Stimulated activated memory B cell treated with anti-CD40 and anti-IgM and Interleukin-4, amounts not matched to agents 10 μg/mL and 1 μg/mL and 100 μg/mL, for 72 hours (primary cell): ENCODE measurements around the gene CASZ1.

Experiments used
- ATAC-seq: fragments of 150-1000 bp; cut with Tn5 transposase; 2 replicates; pipeline ENCODE4 v1.10.0; 2021
- H3K27ac Mint-ChIP-seq: one replicate; pipeline ENCODE4 v1.8.0; 2022; ENCODE audit warnings: mild to moderate bottlenecking, mixed read lengths
- H3K27me3 Mint-ChIP-seq: one replicate; pipeline ENCODE4 v1.8.0; 2022; ENCODE audit warnings: mixed read lengths
- H3K36me3 Mint-ChIP-seq: one replicate; pipeline ENCODE4 v1.8.0; 2022; ENCODE audit warnings: mixed read lengths
- H3K4me1 Mint-ChIP-seq: one replicate; pipeline ENCODE4 v1.8.0; 2022; ENCODE audit warnings: mixed read lengths
- H3K4me3 Mint-ChIP-seq: one replicate; pipeline ENCODE4 v1.8.0; 2022; ENCODE audit warnings: mild to moderate bottlenecking, moderate library complexity, mixed read lengths
- H3K9me3 Mint-ChIP-seq: one replicate; pipeline ENCODE4 v1.8.0; 2022; ENCODE audit warnings: mixed read lengths

CASZ1 gene

GRCh38 chr1:10613340-10613739 is 183.1 kb downstream of the CASZ1 start:
- H3K4me1 Mint-ChIP-seq: peaks cover 18% of the 10 kb centered on the region
- peaks cover 34% of the 10 kb centered on the region for H3K36me3 Mint-ChIP-seq
- H3K9me3 Mint-ChIP-seq: no peaks in the 10 kb centered on the region

GRCh38 chr1:10612436-10613160 is 183.8 kb downstream of the CASZ1 start:
- H3K9me3 Mint-ChIP-seq: no peaks in the 10 kb centered on the region
- no peak overlapping the region for H3K4me3 Mint-ChIP-seq
- H3K4me1 Mint-ChIP-seq: peaks cover 18% of the 10 kb centered on the region
- H3K36me3 Mint-ChIP-seq: peaks cover 35% of the 10 kb centered on the region
- ATAC-seq: no peak
- no peaks in the 10 kb centered on the region for H3K27me3 Mint-ChIP-seq
- no peak overlapping the region for H3K27ac Mint-ChIP-seq

More at GRCh38 chr1:10613340-10613739, 183.1 kb downstream of the CASZ1 start:
- H3K27me3 Mint-ChIP-seq: no peaks in the 10 kb centered on the region
- ATAC-seq: no peak
- no peak overlapping the region for H3K4me3 Mint-ChIP-seq
- H3K27ac Mint-ChIP-seq: no peak overlapping the region

GRCh38 chr1:10610901-10611600 is 185.4 kb downstream of the CASZ1 start:
- ATAC-seq: no peak
- peaks cover 44% of the 10 kb centered on the region for H3K36me3 Mint-ChIP-seq
- H3K27me3 Mint-ChIP-seq: no peaks in the 10 kb centered on the region
- no peaks in the 10 kb centered on the region for H3K9me3 Mint-ChIP-seq
- H3K4me1 Mint-ChIP-seq: peaks cover 18% of the 10 kb centered on the region
- no peak overlapping the region for H3K4me3 Mint-ChIP-seq
- no peak overlapping the region for H3K27ac Mint-ChIP-seq

GRCh38 chr1:10608690-10609089 is 187.8 kb downstream of the CASZ1 start:
- Mint-ChIP-seq H3K27ac (no peak overlapping the region), H3K36me3 (peaks cover 56% of the 10 kb centered on the region), H3K4me1 (peaks cover 2% of the 10 kb centered on the region), H3K27me3 (no peaks in the 10 kb centered on the region), H3K9me3 (no peaks in the 10 kb centered on the region), H3K4me3 (no peak overlapping the region)
- ATAC-seq: no peak

- no peak overlapping the region for H3K4me3 Mint-ChIP-seq
- H3K9me3 Mint-ChIP-seq: no peaks in the 10 kb centered on the region
- H3K36me3 Mint-ChIP-seq: peaks cover 60% of the 10 kb centered on the region
- ATAC-seq: no peak
- no peak overlapping the region for H3K27ac Mint-ChIP-seq
- no peaks in the 10 kb centered on the region for H3K27me3 Mint-ChIP-seq
- no peaks in the 10 kb centered on the region for H3K4me1 Mint-ChIP-seq
Measured at GRCh38 chr1:10607228-10607627, 189.2 kb downstream of the CASZ1 start.

- Mint-ChIP-seq H3K4me3 (no peak overlapping the region), H3K36me3 (peaks cover 60% of the 10 kb centered on the region), H3K9me3 (no peaks in the 10 kb centered on the region), H3K4me1 (no peaks in the 10 kb centered on the region), H3K27ac (no peak overlapping the region), H3K27me3 (no peaks in the 10 kb centered on the region)
- no peak for ATAC-seq
Measured at GRCh38 chr1:10606064-10606463, 190.4 kb downstream of the CASZ1 start.

GRCh38 chr1:10604966-10605365 is 191.5 kb downstream of the CASZ1 start:
- peaks cover 53% of the 10 kb centered on the region for H3K36me3 Mint-ChIP-seq
- no peak overlapping the region for H3K4me3 Mint-ChIP-seq
- no peak for ATAC-seq
- H3K4me1 Mint-ChIP-seq: no peaks in the 10 kb centered on the region
- no peak overlapping the region for H3K27ac Mint-ChIP-seq
- H3K27me3 Mint-ChIP-seq: no peaks in the 10 kb centered on the region
- no peaks in the 10 kb centered on the region for H3K9me3 Mint-ChIP-seq

- H3K27ac Mint-ChIP-seq: no peak overlapping the region
- no peak for ATAC-seq
- H3K9me3 Mint-ChIP-seq: no peaks in the 10 kb centered on the region
- no peak overlapping the region for H3K4me3 Mint-ChIP-seq
- no peaks in the 10 kb centered on the region for H3K4me1 Mint-ChIP-seq
- H3K27me3 Mint-ChIP-seq: no peaks in the 10 kb centered on the region
- peaks cover 52% of the 10 kb centered on the region for H3K36me3 Mint-ChIP-seq
Measured at GRCh38 chr1:10602936-10603335, 193.5 kb downstream of the CASZ1 start.

GRCh38 chr1:10601342-10602070 is 194.9 kb downstream of the CASZ1 start:
- ATAC-seq: no peak
- Mint-ChIP-seq H3K27me3 (no peaks in the 10 kb centered on the region), H3K27ac (no peak overlapping the region), H3K36me3 (peaks cover 43% of the 10 kb centered on the region), H3K4me3 (no peak overlapping the region), H3K4me1 (no peaks in the 10 kb centered on the region), H3K9me3 (no peaks in the 10 kb centered on the region)

- H3K27me3 Mint-ChIP-seq: no peaks in the 10 kb centered on the region
Measured at GRCh38 chr1:10599194-10599861, 197.1 kb downstream of the CASZ1 start.

GRCh38 chr1:10598389-10598702 is 198.1 kb downstream of the CASZ1 start:
- H3K9me3 Mint-ChIP-seq: no peaks in the 10 kb centered on the region
- peaks cover 13% of the 10 kb centered on the region for H3K4me1 Mint-ChIP-seq
- no peak for ATAC-seq
- no peaks in the 10 kb centered on the region for H3K27me3 Mint-ChIP-seq
- H3K27ac Mint-ChIP-seq: no peak overlapping the region
- H3K36me3 Mint-ChIP-seq: peaks cover 21% of the 10 kb centered on the region
- H3K4me3 Mint-ChIP-seq: no peak overlapping the region

More at GRCh38 chr1:10599194-10599861, 197.1 kb downstream of the CASZ1 start:
- H3K4me1 Mint-ChIP-seq: peaks cover 10% of the 10 kb centered on the region
- no peak overlapping the region for H3K27ac Mint-ChIP-seq
- no peaks in the 10 kb centered on the region for H3K9me3 Mint-ChIP-seq
- no peak overlapping the region for H3K4me3 Mint-ChIP-seq
- no peak for ATAC-seq
- peaks cover 29% of the 10 kb centered on the region for H3K36me3 Mint-ChIP-seq

GRCh38 chr1:10597492-10598388 is 198.7 kb downstream of the CASZ1 start:
- no peaks in the 10 kb centered on the region for H3K27me3 Mint-ChIP-seq
- H3K27ac Mint-ChIP-seq: no peak overlapping the region
- no peak overlapping the region for H3K4me3 Mint-ChIP-seq
- peaks cover 15% of the 10 kb centered on the region for H3K36me3 Mint-ChIP-seq
- H3K4me1 Mint-ChIP-seq: peaks cover 13% of the 10 kb centered on the region
- H3K9me3 Mint-ChIP-seq: no peaks in the 10 kb centered on the region
- ATAC-seq: no peak

GRCh38 chr1:10596780-10597179 is 199.7 kb downstream of the CASZ1 start:
- no peak overlapping the region for H3K4me3 Mint-ChIP-seq
- no peak overlapping the region for H3K27ac Mint-ChIP-seq
- no peaks in the 10 kb centered on the region for H3K27me3 Mint-ChIP-seq
- ATAC-seq: no peak
- H3K9me3 Mint-ChIP-seq: no peaks in the 10 kb centered on the region
- H3K36me3 Mint-ChIP-seq: peaks cover 13% of the 10 kb centered on the region
- peaks cover 13% of the 10 kb centered on the region for H3K4me1 Mint-ChIP-seq

GRCh38 chr1:10594595-10595223 is 201.7 kb downstream of the CASZ1 start:
- H3K36me3 Mint-ChIP-seq: peaks cover 13% of the 10 kb centered on the region
- ATAC-seq: no peak
- no peak overlapping the region for H3K4me3 Mint-ChIP-seq
- H3K4me1 Mint-ChIP-seq: peaks cover 13% of the 10 kb centered on the region
- no peaks in the 10 kb centered on the region for H3K9me3 Mint-ChIP-seq
- H3K27ac Mint-ChIP-seq: peak overlapping the region; percentile 41
- no peaks in the 10 kb centered on the region for H3K27me3 Mint-ChIP-seq
